ENCODE results near the gene CCNQ. TPM values are rescaled to one million over a fixed set of nuclear protein-coding genes. Genes with fewer than 3 reads are reported as not detected.

Gene CCNQ
- total RNA-seq, 3 donors from 2014 or later, result 23.9 to 42.6 (median 39.7) TPM

GRCh38 chrX:153642051-153642654 lies 43.2 kb upstream of the CCNQ start:
- no peaks in the 10 kb centered on the region for H3K36me3 ChIP-seq
- DNase-seq (ENCODE audit: low spot score in 2 of 2), result no peak
- H3K27ac ChIP-seq, result no peak overlapping the region
- no peaks in the 10 kb centered on the region for H3K9me3 ChIP-seq
- no peaks in the 10 kb centered on the region for H3K4me1 ChIP-seq
- intact Hi-C loops (cut with DNase I; ENCODE audit: low total_unique reads), result no loop called here
- peaks cover 0 to 95% of the 10 kb centered on the region in 2 donors for H3K27me3 ChIP-seq
- TF ChIP-seq POLR2A (IDR thresholded peaks at IDR 0.05) (no peak), POLR2AphosphoS5 (IDR thresholded peaks at IDR 0.05) (no peak), CTCF (IDR thresholded peaks at IDR 0.05) (no peak)
- peak overlapping the region in 2 of 3 donors; percentile 30 to 52 for H3K4me3 ChIP-seq

GRCh38 chrX:153641627-153642026 lies 42.7 kb upstream of the CCNQ start:
- no peaks in the 10 kb centered on the region for H3K4me1 ChIP-seq
- no peak for TF ChIP-seq POLR2AphosphoS5 (IDR thresholded peaks at IDR 0.05)
- no peak for TF ChIP-seq CTCF (IDR thresholded peaks at IDR 0.05)
- no peak for TF ChIP-seq POLR2A (IDR thresholded peaks at IDR 0.05)
- no peaks in the 10 kb centered on the region for H3K9me3 ChIP-seq
- no peak for DNase-seq (ENCODE audit: low spot score in 2 of 2)
- no peaks in the 10 kb centered on the region for H3K36me3 ChIP-seq
- H3K27me3 ChIP-seq, result peaks cover 0 to 95% of the 10 kb centered on the region in 2 donors
- H3K4me3 ChIP-seq, result peak overlapping the region in 1 of 3 donors; percentile 52
- intact Hi-C loops (cut with DNase I; ENCODE audit: low total_unique reads), result no loop called here
- H3K27ac ChIP-seq, result no peak overlapping the region

GRCh38 chrX:153640736-153641575 lies 42.0 kb upstream of the CCNQ start:
- Histone ChIP-seq H3K27me3 (peaks cover 0 to 95% of the 10 kb centered on the region in 2 donors), H3K27ac (no peak overlapping the region), H3K4me1 (no peaks in the 10 kb centered on the region), H3K36me3 (no peaks in the 10 kb centered on the region), H3K9me3 (no peaks in the 10 kb centered on the region), H3K4me3 (no peak overlapping the region)
- intact Hi-C loops (cut with DNase I; ENCODE audit: low total_unique reads), result no loop called here
- DNase-seq (ENCODE audit: low spot score in 2 of 2), result no peak
- TF ChIP-seq CTCF (IDR thresholded peaks at IDR 0.05) (no peak), POLR2A (IDR thresholded peaks at IDR 0.05) (no peak), POLR2AphosphoS5 (IDR thresholded peaks at IDR 0.05) (no peak)

- no peak for TF ChIP-seq POLR2A (IDR thresholded peaks at IDR 0.05)
- intact Hi-C loops (cut with DNase I; ENCODE audit: low total_unique reads), result no loop called here
- Histone ChIP-seq H3K9me3 (no peaks in the 10 kb centered on the region), H3K27ac (no peak overlapping the region), H3K4me3 (no peak overlapping the region), H3K4me1 (no peaks in the 10 kb centered on the region), H3K36me3 (no peaks in the 10 kb centered on the region), H3K27me3 (peaks cover 0 to 95% of the 10 kb centered on the region in 2 donors)
- no peak for DNase-seq (ENCODE audit: low spot score in 2 of 2)
These were observed 41.2 kb upstream of the CCNQ start for GRCh38 chrX:153640045-153640686.

GRCh38 chrX:153639177-153640044 lies 40.5 kb upstream of the CCNQ start:
- Histone ChIP-seq H3K4me3 (no peak overlapping the region), H3K9me3 (no peaks in the 10 kb centered on the region), H3K27me3 (peaks cover 0 to 95% of the 10 kb centered on the region in 2 donors), H3K36me3 (no peaks in the 10 kb centered on the region), H3K4me1 (no peaks in the 10 kb centered on the region), H3K27ac (no peak overlapping the region)
- no peak for TF ChIP-seq POLR2A (IDR thresholded peaks at IDR 0.05)
- no peak for TF ChIP-seq CTCF (IDR thresholded peaks at IDR 0.05)
- no peak for TF ChIP-seq POLR2AphosphoS5 (IDR thresholded peaks at IDR 0.05)
- intact Hi-C loops (cut with DNase I; ENCODE audit: low total_unique reads), result no loop called here
- no peak for DNase-seq (ENCODE audit: low spot score in 2 of 2)
